Measurements from ENCODE around the gene CARF. TPM values are rescaled to one million over a fixed set of nuclear protein-coding genes. Genes with fewer than 3 reads are reported as not detected.
A peak's percentile ranks its signal among the peaks of the same experiment; 100 is the strongest.

Gene CARF
- total and polyA plus RNA-seq, 2 of the 13 experiments (the other 11 are each of a cell fraction or from before 2014, with no cell fraction given), result 3.0 to 5.4 TPM

DNA sequence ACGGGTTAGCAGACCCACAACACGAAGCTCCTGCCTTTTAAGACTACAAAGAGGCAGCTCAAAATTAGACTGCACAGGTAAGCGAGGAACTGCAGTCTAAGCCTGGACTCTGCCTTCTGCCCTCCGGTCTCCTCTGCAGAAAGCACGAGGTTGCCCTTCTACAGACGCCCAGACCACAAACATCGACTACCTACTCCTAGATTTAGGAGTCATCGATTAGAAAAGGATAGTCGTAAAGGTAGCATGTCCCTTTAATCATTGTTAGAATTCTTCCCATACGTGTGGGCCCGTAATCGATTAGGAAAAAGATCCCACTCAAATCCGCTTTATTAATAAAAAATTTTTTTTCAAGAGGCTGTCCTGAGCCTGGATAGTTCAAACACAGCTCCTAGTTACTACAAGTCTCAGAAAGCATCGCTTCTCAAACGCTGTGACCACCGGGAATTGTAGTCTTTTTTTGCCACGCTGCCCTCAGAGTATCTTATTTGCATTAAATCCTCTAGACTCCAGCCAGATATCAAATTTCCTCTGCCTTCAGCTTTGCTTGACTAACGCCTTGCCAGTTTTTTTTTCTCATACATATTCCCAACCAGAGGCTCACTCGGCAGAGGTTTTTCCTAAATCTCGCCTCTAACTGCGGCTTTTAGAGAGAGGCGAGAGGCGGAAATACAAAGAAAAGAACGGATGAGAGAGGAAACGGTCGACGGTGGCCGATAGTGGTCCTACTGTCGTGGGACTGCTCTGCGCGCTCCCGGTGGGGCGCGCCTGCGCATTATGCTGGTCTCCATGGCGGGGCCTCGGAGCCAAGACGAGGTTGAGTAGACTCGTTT is at the start of gene CARF, which contains the start of gene WDR12 (continued):
- TF ChIP-seq ARNTL (CRISPR knock-in tag; IDR thresholded peaks at IDR 0.05) (0 out of 2 replicates have a peak, but pooled peaks have one; percentile 19), ATF7-NPFF (CRISPR knock-in tag; IDR thresholded peaks at IDR 0.05; ENCODE audit: low read depth) (no peak), AHR (CRISPR knock-in tag; IDR thresholded peaks at IDR 0.05) (no peak), ZNF607 (CRISPR knock-in tag; IDR thresholded peaks at IDR 0.05; ENCODE audit: borderline replicate concordance) (0 out of 2 replicates have a peak, but pooled peaks have one; percentile 23), SMAD1 (CRISPR knock-in tag; IDR thresholded peaks at IDR 0.05; ENCODE audit: borderline replicate concordance, low read depth) (0 out of 2 replicates have a peak, but pooled peaks have one; percentile 32), ZNF737 (CRISPR knock-in tag; IDR thresholded peaks at IDR 0.05; ENCODE audit: borderline replicate concordance) (peak; percentile 66; the same call in 1 of the 2 replicates), KLF15 (CRISPR knock-in tag; IDR thresholded peaks at IDR 0.05; ENCODE audit: borderline replicate concordance) (no peak), ZNF513 (CRISPR knock-in tag; conservative IDR thresholded peaks at IDR 0.05) (no peak), SRF (IDR thresholded peaks at IDR 0.05; ENCODE audit: low read depth, low read length) (peak; percentile 96), TARDBP (CRISPR knock-in tag; IDR thresholded peaks at IDR 0.05) (peak; percentile 82; the same call in 1 of the 2 replicates), CHCHD3 (CRISPR knock-in tag; IDR thresholded peaks at IDR 0.05) (no peak), SIX1 (CRISPR knock-in tag; IDR thresholded peaks at IDR 0.05; ENCODE audit: borderline replicate concordance) (peak; percentile 74; the same call in 1 of the 2 replicates), HNRNPL (IDR thresholded peaks at IDR 0.05; ENCODE audit: low read depth, low read length) (no peak), CREM (IDR thresholded peaks at IDR 0.05) (peak; percentile 88), CREM (CRISPR knock-in tag; IDR thresholded peaks at IDR 0.05) (no peak), RFX1 (IDR thresholded peaks at IDR 0.05) (no peak; the same call in 1 of the 2 replicates), ZNF652 (CRISPR knock-in tag; IDR thresholded peaks at IDR 0.05; ENCODE audit: borderline replicate concordance, low read depth) (no peak; the same call in 1 of the 2 replicates), ZNF563 (CRISPR knock-in tag; IDR thresholded peaks at IDR 0.05) (peak; percentile 77; the same call in 1 of the 2 replicates), ZNF691 (CRISPR knock-in tag; IDR thresholded peaks at IDR 0.05; ENCODE audit: borderline replicate concordance, low read depth) (no peak), HMGXB3 (CRISPR knock-in tag; IDR thresholded peaks at IDR 0.05; ENCODE audit: borderline replicate concordance) (0 out of 2 replicates have a peak, but pooled peaks have one; percentile 10), ZNF18 (CRISPR knock-in tag; IDR thresholded peaks at IDR 0.05; ENCODE audit: insufficient replicate concordance) (no peak)

Data from HepG2 (cell line).